Measurements from ENCODE around the gene LPXN.
A peak's percentile ranks its signal among the peaks of the same experiment; 100 is the strongest.
"Not testable (repeated sequence)": the region's sequence is repeated elsewhere in the genome, so short reads cannot be mapped to it uniquely, and the experiment has no call there.

LPXN gene

GRCh38 chr11:58579192-58580129, 3.8 kb upstream of the LPXN start:
- DNase-seq (ENCODE audit: low read depth), result peak; percentile 59

GRCh38 chr11:58578635-58579191, 3.1 kb upstream of the LPXN start, which contains the start of gene ZFP91:
Gene ZFP91, plus strand, starts transcription at chr11:58579063. Its CDS starts 219 bp downstream, at chr11:58579282.
- peak; percentile 85 for DNase-seq (ENCODE audit: low read depth)

- DNase-seq (ENCODE audit: low read depth), result peak; percentile 96
These were observed 2.5 kb upstream of the LPXN start for GRCh38 chr11:58578136-58578634.

- peak; percentile 56 for DNase-seq (ENCODE audit: low read depth)
These were observed 2.0 kb upstream of the LPXN start for GRCh38 chr11:58577555-58578135.

GRCh38 chr11:58576887-58577471, 1.3 kb upstream of the LPXN start:
- no peak for DNase-seq (ENCODE audit: low read depth)

- DNase-seq (ENCODE audit: low read depth), result peak; percentile 32
These were observed 775 bp downstream of the LPXN start for GRCh38 chr11:58574881-58575280.

- DNase-seq (ENCODE audit: low read depth), result peak; percentile 58
These were observed 2.1 kb downstream of the LPXN start for GRCh38 chr11:58573451-58574104.

GRCh38 chr11:58572906-58573305, 2.8 kb downstream of the LPXN start:
- DNase-seq (ENCODE audit: low read depth), result not testable (repeated sequence)

- no peak for DNase-seq (ENCODE audit: low read depth)
These were observed 7.7 kb downstream of the LPXN start for GRCh38 chr11:58567889-58568512.

- DNase-seq (ENCODE audit: low read depth), result no peak
These were observed 11.4 kb downstream of the LPXN start for GRCh38 chr11:58564231-58564630.

GRCh38 chr11:58562375-58562800, 13.3 kb downstream of the LPXN start:
- DNase-seq (ENCODE audit: low read depth), result no peak

- no peak for DNase-seq (ENCODE audit: low read depth)
These were observed 14.1 kb downstream of the LPXN start for GRCh38 chr11:58561394-58562098.

- no peak for DNase-seq (ENCODE audit: low read depth)
These were observed 14.8 kb downstream of the LPXN start for GRCh38 chr11:58560842-58561241.

GRCh38 chr11:58549644-58550043, 26.0 kb downstream of the LPXN start:
- DNase-seq (ENCODE audit: low read depth), result no peak

GRCh38 chr11:58546841-58547240, 28.8 kb downstream of the LPXN start:
- DNase-seq (ENCODE audit: low read depth), result no peak

- no peak for DNase-seq (ENCODE audit: low read depth)
These were observed 43.8 kb downstream of the LPXN start for GRCh38 chr11:58531865-58532341.

GRCh38 chr11:58530236-58530635, 45.4 kb downstream of the LPXN start:
- DNase-seq (ENCODE audit: low read depth), result no peak

GRCh38 chr11:58527429-58527828, 48.2 kb downstream of the LPXN start:
- no peak for DNase-seq (ENCODE audit: low read depth)

- DNase-seq (ENCODE audit: low read depth), result no peak
These were observed 48.9 kb downstream of the LPXN start for GRCh38 chr11:58526721-58527120.

GRCh38 chr11:58525037-58525614, 50.5 kb downstream of the LPXN start:
- no peak for DNase-seq (ENCODE audit: low read depth)

All from GM04503 (cell line).